ENCODE measurements around the gene CDK19.
"Not testable (repeated sequence)": the region's sequence is repeated elsewhere in the genome, so short reads cannot be mapped to it uniquely, and the experiment has no call there.

The CDK19 gene

DNA sequence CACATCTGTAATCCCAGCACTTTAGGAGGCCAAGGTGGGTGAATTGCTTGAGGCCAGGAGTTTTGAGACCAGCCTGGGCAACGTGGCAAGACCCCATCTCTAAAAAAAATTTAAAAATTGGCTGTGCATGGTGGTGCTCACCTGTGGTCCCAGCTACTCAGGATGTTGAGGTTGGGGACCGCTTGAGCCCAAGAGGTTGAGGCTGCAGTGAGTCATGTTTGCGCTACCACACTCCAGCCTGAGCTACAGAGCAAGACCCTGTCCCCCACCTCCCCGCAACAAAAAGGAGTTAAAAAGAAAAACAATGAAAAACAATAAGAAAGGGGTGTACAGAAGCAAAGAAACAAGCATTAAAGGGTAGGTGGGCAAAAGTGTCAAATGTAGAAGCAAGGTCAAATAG lies 57.3 kb downstream of the CDK19 start:
- no peaks in the 10 kb centered on the region for H3K36me3 ChIP-seq (ENCODE audit: insufficient read depth, low read length)
- no peak overlapping the region for H3K27ac ChIP-seq
- H3K9ac ChIP-seq (ENCODE audit: insufficient read length) = no peak overlapping the region
- TF ChIP-seq EZH2 (IDR thresholded peaks at IDR 0.05) (no peak), POLR2AphosphoS5 (IDR thresholded peaks at IDR 0.05; ENCODE audit: borderline replicate concordance, low read depth, low read length) (no peak), FOXP2 (optimal IDR thresholded peaks at IDR 0.05; ENCODE audit: control extremely low read depth, extremely low read length, insufficient read depth) (no peak)
- H3K4me3 ChIP-seq = no peak overlapping the region
- no peak for DNase-seq (ENCODE audit: low read depth, low spot score)
- H3K9me3 ChIP-seq (ENCODE audit: low read depth, low read length) = no peaks in the 10 kb centered on the region

DNA sequence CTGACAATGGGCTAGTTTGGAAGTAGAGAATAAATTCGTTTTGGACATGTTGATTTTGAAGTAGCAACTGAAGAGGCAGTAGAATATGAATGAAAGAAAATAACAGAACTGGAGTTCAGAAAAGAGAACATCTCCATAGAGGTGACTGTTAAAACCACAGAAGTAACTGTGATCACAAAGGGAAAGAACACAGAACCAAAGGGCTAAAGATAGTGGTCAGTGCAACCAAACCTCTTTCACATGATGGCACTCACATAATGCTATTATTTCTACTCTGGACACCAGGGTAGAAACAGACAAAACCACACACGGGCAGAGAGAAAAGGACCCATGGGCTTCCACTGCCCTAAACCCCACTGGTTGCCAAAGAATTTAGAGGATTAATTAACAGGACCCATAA lies 58.5 kb downstream of the CDK19 start:
- no peak for DNase-seq (ENCODE audit: low read depth, low spot score)
- TF ChIP-seq POLR2AphosphoS5 (IDR thresholded peaks at IDR 0.05; ENCODE audit: borderline replicate concordance, low read depth, low read length) = no peak
- TF ChIP-seq EZH2 (IDR thresholded peaks at IDR 0.05) = no peak
- TF ChIP-seq FOXP2 (optimal IDR thresholded peaks at IDR 0.05; ENCODE audit: control extremely low read depth, extremely low read length, insufficient read depth) = no peak
- Histone ChIP-seq H3K9me3 (ENCODE audit: low read depth, low read length) (no peaks in the 10 kb centered on the region), H3K9ac (ENCODE audit: insufficient read length) (no peak overlapping the region), H3K27ac (no peak overlapping the region), H3K4me3 (no peak overlapping the region), H3K36me3 (ENCODE audit: insufficient read depth, low read length) (no peaks in the 10 kb centered on the region)

DNA sequence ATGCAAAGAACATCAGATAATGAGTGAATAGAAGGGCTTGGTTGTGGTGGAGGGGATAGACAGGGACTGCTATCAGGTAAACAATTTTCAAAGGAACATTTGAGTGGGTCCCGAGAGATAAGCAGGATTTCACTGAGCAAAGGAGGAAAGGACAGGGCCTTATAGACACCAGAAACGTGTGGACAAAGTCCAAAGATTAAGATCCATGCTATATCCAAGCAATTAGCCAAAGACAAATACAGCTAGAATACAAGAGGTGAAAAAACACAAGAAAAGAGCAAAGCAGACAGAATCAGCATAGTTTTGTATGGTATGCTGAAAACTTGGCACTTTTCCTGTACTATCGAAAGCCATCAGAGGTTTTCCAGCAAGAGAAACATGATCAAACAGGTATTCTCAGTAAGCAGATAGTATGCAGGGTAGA lies 59.8 kb downstream of the CDK19 start:
- no peak overlapping the region for H3K4me3 ChIP-seq
- DNase-seq (ENCODE audit: low read depth, low spot score) = no peak
- H3K36me3 ChIP-seq (ENCODE audit: insufficient read depth, low read length) = no peaks in the 10 kb centered on the region
- H3K9ac ChIP-seq (ENCODE audit: insufficient read length) = no peak overlapping the region
- H3K27ac ChIP-seq = no peak overlapping the region
- H3K9me3 ChIP-seq (ENCODE audit: low read depth, low read length) = no peaks in the 10 kb centered on the region
- TF ChIP-seq FOXP2 (optimal IDR thresholded peaks at IDR 0.05; ENCODE audit: control extremely low read depth, extremely low read length, insufficient read depth) = no peak
- no peak for TF ChIP-seq EZH2 (IDR thresholded peaks at IDR 0.05)
- TF ChIP-seq POLR2AphosphoS5 (IDR thresholded peaks at IDR 0.05; ENCODE audit: borderline replicate concordance, low read depth, low read length) = no peak

- not testable (repeated sequence) for H3K9ac ChIP-seq (ENCODE audit: insufficient read length); H3K9me3 ChIP-seq (ENCODE audit: low read depth, low read length); H3K27ac ChIP-seq; H3K4me3 ChIP-seq; DNase-seq (ENCODE audit: low read depth, low spot score); H3K36me3 ChIP-seq (ENCODE audit: insufficient read depth, low read length)
Observed at GRCh38 chr6:110753936-110754668, 61.2 kb downstream of the CDK19 start.

GRCh38 chr6:110748453-110748852 lies 66.8 kb downstream of the CDK19 start:
- H3K4me3 ChIP-seq = no peak overlapping the region
- DNase-seq (ENCODE audit: low read depth, low spot score) = no peak
- H3K27ac ChIP-seq = no peak overlapping the region
- no peak overlapping the region for H3K9ac ChIP-seq (ENCODE audit: insufficient read length)
- H3K9me3 ChIP-seq (ENCODE audit: low read depth, low read length) = no peaks in the 10 kb centered on the region
- TF ChIP-seq FOXP2 (optimal IDR thresholded peaks at IDR 0.05; ENCODE audit: control extremely low read depth, extremely low read length, insufficient read depth) (no peak), POLR2AphosphoS5 (IDR thresholded peaks at IDR 0.05; ENCODE audit: borderline replicate concordance, low read depth, low read length) (no peak), EZH2 (IDR thresholded peaks at IDR 0.05) (no peak)
- peaks cover 5% of the 10 kb centered on the region for H3K36me3 ChIP-seq (ENCODE audit: insufficient read depth, low read length)

- Histone ChIP-seq H3K4me3 (no peak overlapping the region), H3K9ac (ENCODE audit: insufficient read length) (no peak overlapping the region), H3K27ac (no peak overlapping the region), H3K9me3 (ENCODE audit: low read depth, low read length) (no peaks in the 10 kb centered on the region), H3K36me3 (ENCODE audit: insufficient read depth, low read length) (peaks cover 19% of the 10 kb centered on the region)
- TF ChIP-seq POLR2AphosphoS5 (IDR thresholded peaks at IDR 0.05; ENCODE audit: borderline replicate concordance, low read depth, low read length) (no peak), EZH2 (IDR thresholded peaks at IDR 0.05) (no peak), FOXP2 (optimal IDR thresholded peaks at IDR 0.05; ENCODE audit: control extremely low read depth, extremely low read length, insufficient read depth) (no peak)
- DNase-seq (ENCODE audit: low read depth, low spot score) = no peak
Observed at GRCh38 chr6:110746680-110747079, 68.6 kb downstream of the CDK19 start.

- Histone ChIP-seq H3K4me3 (no peak overlapping the region), H3K27ac (no peak overlapping the region), H3K9me3 (ENCODE audit: low read depth, low read length) (peaks cover 9% of the 10 kb centered on the region; the same call in 1 of the 2 replicates), H3K9ac (ENCODE audit: insufficient read length) (no peak overlapping the region), H3K36me3 (ENCODE audit: insufficient read depth, low read length) (peaks cover 33% of the 10 kb centered on the region)
- no peak for DNase-seq (ENCODE audit: low read depth, low spot score)
- no peak for TF ChIP-seq POLR2AphosphoS5 (IDR thresholded peaks at IDR 0.05; ENCODE audit: borderline replicate concordance, low read depth, low read length)
- TF ChIP-seq EZH2 (IDR thresholded peaks at IDR 0.05) = no peak
- no peak for TF ChIP-seq FOXP2 (optimal IDR thresholded peaks at IDR 0.05; ENCODE audit: control extremely low read depth, extremely low read length, insufficient read depth)
Observed at GRCh38 chr6:110744991-110745390, 70.3 kb downstream of the CDK19 start.

- not testable (repeated sequence) for H3K9ac ChIP-seq (ENCODE audit: insufficient read length); H3K27ac ChIP-seq; H3K9me3 ChIP-seq (ENCODE audit: low read depth, low read length); DNase-seq (ENCODE audit: low read depth, low spot score); H3K4me3 ChIP-seq
- peaks cover 33% of the 10 kb centered on the region for H3K36me3 ChIP-seq (ENCODE audit: insufficient read depth, low read length)
Observed at GRCh38 chr6:110742552-110742951, 72.7 kb downstream of the CDK19 start.

- no peak for DNase-seq (ENCODE audit: low read depth, low spot score)
- Histone ChIP-seq H3K9ac (ENCODE audit: insufficient read length) (no peak overlapping the region), H3K9me3 (ENCODE audit: low read depth, low read length) (peaks cover 10% of the 10 kb centered on the region; the same call in 1 of the 2 replicates), H3K27ac (no peak overlapping the region), H3K4me3 (no peak overlapping the region), H3K36me3 (ENCODE audit: insufficient read depth, low read length) (peaks cover 33% of the 10 kb centered on the region)
- TF ChIP-seq POLR2AphosphoS5 (IDR thresholded peaks at IDR 0.05; ENCODE audit: borderline replicate concordance, low read depth, low read length) = no peak
- no peak for TF ChIP-seq EZH2 (IDR thresholded peaks at IDR 0.05)
- TF ChIP-seq FOXP2 (optimal IDR thresholded peaks at IDR 0.05; ENCODE audit: control extremely low read depth, extremely low read length, insufficient read depth) = no peak
Observed at GRCh38 chr6:110741517-110741916, 73.8 kb downstream of the CDK19 start.

All from SK-N-MC (cell line).